ENCODE data around the gene KAZN.

KAZN gene

DNA sequence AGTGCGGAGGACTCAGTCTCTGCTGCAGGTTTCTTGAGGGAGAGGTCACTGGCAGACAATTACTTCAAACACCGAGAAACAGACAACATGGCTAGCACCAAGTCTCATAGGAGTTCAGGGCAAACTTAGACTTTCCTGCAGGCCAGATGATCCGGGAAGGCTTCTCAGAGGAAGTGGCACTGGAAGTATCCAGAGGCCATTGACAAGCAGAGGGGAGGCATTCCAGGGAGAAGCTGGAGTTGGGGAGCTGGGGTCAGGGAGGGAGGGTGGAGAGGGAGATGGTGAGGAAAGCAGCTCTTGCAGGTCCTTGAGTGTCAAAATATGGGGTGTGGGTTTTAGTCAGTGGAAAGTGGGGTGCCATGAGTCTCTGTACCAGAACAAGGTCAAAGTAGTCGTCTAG is 147.9 kb downstream of the KAZN start:
- no peak for DNase-seq

DNA sequence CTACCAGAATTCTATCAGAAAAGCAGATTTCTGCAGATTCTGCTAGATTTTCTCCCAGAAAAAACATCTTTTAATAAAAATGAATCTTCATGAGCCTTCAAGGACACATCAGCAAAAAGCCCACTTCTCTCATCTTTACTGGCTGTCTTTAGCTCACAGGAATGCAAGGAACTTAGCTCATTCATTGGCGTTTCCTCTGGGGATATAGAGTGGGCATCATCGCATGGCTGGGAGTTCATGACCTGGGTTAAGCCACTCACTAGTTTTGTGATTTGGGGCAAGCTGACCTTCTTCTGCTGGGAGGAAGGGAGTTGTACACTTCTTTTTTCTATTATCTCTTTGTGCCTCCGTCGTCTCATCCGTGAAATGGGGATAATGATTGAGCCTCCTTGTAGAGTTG is 149.7 kb downstream of the KAZN start:
- no peak for DNase-seq

DNA sequence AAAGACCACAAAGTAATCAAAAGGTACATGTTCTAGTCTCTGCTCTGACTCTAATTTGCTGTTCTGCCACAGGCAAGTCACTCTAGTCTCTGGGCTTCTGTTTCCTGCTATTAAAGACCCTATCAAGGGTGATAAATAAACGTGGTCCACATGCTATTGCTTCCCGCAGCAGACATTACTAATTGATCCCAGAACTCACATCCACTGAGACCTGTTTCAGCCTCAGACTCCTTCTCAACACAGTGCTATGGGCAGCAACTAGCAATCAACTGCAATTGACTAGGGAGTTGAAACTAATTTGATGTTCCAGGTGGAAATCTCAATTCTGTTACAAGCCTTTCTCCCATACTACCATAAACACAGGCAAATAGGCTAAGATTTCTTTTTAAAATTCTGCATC is 150.5 kb downstream of the KAZN start:
- DNase-seq, result no peak

DNA sequence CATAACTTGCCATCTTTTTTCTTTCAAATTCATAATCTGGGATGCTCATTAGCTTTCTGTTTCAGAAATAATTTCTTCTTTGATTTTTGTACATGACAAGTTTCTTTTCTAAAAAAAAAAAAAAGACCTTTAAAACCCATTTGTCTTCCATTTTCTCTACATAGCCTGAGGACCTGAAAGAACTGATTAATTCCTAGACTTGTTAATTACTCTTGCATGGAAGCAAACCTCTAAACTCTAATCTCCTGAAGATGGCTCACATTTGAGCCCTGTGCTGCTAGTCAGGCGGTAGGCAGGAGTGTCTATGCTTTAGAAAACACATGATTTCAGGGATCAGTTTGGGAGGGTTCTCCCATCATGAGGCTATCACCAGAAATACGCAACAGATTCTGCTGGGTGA is 152.0 kb downstream of the KAZN start:
- no peak for DNase-seq

DNA sequence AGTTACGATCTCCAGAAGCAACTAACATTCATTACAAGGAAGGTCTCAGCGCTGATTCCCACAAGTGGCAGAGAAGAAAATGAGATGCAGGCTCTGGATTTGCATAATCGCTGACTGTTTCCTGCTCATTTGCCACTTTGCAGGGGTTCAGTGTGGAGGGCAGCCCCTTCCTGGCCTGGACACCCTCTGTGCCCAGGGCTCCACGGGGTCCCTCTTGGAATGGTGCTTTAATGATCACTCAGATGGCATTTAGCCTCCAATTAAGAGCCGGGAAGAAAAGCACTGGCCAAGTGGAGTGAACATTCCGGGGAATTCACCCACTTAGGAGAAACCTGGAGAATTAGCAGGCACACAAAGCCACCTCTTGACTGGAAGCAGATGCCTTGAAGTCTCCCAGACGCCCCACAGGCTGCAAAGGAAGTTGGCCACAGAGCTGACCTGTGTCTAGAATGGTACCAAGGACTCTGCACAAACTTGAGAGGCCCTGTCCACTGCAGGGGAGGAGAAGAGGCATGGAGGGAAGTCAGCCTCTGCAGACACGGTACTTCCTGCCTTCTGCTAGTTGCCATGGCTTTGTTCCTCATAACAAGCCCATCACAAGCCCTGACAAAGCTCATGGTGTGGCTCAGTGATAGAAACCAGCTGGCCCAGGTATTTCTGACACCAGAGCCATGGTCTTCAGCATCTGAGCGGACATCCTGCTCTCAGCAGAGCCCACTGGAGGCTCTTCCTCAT is 157.2 kb downstream of the KAZN start:
- DNase-seq, result no peak

DNA sequence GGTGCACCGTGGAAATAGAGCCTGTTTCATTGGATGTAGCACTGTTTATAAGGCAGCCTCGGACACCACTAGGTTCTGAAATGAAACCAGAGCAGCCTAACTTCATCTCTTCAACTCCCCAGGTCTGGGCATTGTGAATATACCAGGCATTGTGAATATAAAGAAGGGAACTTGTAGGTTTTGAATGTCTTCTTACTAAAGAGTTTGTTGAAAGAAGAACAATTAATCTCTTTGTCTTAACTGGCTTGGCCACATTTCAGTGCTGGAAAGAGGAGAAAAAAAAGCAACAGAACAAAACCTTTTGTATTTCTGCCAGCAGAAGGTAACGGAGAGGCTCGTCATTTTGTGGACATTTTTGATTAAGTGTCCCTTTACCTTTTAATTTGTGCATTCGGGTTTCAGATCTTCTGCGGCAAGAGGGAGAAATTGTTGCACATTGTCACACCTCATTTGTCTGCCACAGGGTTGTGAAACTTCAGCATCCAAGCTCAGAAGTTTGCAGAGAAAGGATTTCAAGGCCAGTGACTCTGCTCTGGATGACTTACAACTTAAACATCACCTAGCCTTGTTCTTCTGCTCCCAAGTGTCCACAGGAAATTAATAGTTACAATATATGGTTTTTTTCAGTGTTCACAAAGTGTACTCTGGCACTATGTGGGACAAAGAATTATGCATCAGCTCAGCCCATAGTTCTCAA is 158.3 kb downstream of the KAZN start:
- DNase-seq, result no peak

DNA sequence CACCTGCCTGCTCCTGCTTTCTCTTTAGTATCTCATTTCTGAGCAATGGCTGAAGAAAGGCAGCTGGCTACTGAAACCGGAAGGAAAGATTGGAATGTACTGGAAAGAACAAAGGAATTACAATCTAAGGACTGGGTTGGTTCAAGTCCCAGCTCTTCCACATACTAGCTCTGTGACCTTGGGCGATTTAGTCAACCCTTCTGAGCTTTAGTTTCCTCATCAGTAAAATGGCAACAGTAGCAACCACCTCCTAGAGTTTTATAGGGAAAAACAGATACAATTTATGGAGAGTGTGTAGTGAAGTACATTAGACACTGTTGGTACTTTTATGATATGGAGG is 158.8 kb downstream of the KAZN start:
- DNase-seq, result no peak

DNA sequence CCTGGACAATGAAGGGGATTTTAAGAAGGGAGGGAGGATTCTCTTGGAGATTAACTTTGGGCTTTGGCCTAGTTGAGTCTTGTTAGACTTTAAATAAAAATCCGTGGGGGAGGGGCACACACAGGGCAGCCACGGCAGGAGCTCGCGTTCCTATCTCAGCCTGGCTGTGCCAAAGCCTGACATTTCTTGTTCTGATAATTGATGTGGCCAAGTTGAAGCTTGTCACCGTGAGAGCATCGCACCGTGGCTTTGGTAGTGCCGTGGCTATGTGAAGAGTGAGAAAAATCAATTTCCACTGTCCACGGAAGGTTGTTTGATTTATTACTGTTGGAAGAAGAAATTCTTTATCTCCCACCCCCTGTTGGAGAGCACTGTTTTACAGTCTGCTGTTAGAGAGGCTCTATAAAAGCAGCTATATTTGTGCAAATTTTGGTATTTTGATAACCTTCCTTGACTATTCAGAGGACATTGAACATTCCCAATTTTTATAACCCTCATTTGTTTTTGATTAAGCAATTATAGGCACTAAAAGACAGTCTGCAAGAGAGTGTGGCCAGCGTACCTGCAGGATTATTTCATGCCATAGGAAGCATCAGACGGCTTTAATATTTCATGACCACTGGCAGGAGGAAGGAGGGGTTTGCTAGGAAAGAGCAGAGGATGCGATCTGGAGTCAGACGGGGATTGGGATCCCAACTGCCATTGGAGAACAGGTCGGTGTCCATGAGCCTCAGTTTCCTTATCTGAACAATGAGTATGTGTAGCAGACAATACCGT is 160.7 kb downstream of the KAZN start:
- no peak for DNase-seq

DNA sequence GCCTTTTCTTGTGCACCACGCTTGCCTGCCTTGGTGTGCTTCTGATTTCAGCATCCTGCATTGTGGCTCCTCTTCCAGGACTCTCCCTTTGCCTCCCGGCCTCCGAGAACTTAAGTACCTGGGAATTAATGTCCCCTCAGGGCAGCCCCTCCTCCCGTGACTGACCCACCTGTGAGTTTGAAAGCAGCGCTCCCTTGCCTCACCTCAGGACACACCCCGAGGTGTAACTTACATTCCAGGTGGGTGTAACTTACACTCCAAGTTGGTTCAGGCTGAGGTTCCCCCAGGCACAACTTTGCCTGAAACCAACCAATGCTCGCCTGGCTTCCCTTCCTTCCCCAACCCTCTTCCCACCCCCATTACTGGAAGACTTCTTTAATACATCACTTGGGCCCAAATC is 161.4 kb downstream of the KAZN start:
- no peak for DNase-seq

DNA sequence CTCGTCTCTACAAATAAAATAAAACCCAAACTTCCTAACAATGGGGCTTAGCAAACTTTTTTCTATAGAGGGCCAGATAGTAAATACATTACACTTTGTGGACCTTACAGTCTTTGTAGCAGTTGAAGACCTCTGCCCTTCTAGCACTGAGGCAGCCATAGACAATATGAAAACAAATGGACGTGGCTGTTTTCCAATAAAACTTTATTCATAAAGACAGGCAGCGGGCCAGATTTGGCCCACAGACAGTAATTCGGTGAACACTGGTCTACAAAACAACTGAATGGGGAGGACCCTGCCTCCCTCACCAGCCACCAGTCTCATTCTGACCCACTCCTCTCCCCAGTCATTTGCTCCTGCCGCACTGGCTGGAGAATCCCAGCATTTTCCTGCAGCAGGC is 162.3 kb downstream of the KAZN start:
- DNase-seq, result no peak

DNA sequence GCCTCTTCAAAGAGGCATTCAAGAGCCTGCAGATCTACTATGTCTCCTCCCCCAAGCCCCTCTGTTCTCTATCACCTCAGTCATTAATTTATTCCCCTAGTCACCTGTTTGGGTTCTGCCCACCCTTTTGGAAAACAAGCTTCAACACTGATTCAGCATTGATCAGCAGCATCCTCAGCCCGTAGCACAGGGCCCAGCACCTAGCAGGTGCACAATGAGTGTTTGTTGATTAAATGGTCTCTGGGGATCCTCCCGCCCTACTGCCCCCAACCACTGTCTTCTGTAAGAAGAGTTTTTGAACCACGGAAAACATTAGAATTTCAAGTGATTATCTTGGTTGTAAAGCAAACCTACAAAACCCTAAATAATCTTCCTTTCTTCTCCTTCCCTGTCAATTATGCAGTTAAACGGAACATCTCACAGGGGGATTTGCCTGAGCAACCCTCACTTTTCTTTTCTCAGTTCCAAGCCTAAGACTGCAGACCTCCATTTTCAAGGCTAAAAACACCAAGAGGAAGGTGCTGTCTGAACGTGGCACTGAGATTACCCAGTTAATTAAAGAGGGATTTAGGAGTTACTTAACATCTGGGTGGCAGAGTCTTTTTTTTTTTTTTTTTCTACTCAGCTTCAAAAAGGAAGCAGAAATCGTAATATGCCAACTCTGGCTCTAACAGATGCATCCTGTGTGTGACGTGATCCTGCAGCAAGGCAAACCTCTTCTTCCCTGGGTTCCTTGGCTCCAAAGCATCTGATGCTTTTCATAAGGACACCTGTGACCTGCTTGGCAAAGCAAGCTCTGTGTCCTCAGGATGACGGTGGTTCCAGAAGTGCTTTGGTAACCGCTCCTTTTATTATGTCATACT is 163.0 kb downstream of the KAZN start:
- no peak for DNase-seq

DNA sequence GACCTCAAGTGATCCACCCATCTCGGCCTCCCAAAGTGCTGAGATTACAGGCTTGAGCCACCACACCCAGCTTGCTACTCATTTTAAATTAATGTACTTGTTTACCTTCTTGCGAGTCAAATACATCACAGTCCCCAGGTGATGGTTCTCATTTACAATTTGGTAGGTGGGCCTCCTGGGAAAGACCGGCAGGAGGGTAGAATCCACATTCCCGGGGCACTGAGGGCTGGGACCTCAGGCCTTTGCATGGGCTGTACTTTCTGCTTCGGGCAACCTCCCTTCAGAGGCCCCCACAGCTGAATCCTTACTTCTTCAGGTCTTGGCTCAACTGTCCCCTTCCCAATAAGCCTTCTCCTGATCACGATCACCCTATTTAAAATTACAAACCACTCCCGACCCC is 165.5 kb downstream of the KAZN start:
- no peak for DNase-seq

DNA sequence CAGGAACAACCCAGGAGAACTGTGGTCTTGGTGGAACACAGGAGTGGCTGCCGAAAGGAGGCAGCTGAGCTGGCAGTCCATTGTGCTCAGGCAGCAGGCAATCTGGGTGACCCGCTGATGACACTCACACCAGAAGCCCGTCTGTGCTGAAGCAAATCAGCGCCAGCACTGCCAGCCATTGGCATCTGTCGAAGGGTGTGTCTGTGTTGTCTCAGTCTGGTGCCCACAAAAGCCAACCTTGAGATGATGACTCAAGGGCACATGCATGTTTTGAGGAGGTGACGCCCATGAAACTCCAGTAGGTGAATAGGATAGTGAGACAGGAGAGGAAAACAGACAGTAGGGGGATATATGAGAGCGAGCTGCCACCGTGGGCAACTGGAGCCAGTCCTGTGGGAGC is 167.3 kb downstream of the KAZN start:
- no peak for DNase-seq

DNA sequence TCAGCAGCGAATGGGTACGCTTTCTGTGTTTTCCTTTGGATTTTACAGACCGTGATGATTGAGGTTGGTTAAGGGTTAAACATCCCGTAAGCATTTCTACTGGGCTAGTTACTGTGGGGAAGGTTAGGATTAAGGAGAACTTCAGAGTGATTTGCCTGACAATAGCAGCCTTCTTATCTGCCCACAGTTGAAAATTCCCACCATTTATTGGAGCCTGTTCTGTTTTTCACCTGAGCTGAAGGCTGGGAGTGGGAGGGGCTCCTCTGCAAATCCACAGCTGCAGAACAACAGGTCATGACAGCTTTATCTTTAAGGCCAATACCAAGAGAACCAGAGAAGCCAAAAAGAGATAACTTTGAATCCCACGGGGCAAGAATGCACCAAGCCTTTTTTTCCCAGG is 168.6 kb downstream of the KAZN start:
- DNase-seq, result no peak

DNA sequence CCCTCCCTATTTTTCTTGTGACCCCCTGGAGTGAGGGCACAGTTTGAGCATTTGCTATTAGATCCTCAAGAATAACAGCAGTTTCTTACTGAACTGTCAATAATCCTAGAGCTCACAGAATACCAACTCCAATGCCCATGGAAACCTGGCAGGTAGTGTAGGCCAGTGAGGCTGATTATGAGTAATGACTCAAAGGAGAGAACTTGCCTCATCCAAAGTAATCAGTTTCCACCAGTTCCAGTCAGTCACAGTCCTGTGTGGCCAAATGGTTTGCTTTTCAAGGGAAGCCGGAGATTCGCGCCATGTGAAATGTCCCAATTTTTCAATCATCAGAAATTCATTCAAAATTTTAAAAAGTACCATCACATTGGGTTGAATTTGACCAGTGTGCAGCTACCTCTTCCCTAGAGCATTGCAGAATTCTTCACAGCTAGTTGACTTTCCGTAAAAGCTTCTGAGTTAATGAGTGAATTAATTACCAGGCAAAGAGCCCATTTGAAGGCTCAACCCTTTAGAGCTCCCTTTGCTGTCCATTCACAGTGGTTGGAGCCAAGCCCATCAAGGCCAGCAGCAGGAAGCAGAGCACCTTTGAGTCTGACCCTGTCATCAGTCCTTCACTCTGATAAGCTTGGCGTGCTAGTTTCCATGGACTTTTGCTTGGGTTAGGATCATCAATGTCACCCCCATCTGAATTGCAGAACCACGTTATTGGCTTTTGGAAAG is 170.3 kb downstream of the KAZN start:
- DNase-seq, result no peak

DNA sequence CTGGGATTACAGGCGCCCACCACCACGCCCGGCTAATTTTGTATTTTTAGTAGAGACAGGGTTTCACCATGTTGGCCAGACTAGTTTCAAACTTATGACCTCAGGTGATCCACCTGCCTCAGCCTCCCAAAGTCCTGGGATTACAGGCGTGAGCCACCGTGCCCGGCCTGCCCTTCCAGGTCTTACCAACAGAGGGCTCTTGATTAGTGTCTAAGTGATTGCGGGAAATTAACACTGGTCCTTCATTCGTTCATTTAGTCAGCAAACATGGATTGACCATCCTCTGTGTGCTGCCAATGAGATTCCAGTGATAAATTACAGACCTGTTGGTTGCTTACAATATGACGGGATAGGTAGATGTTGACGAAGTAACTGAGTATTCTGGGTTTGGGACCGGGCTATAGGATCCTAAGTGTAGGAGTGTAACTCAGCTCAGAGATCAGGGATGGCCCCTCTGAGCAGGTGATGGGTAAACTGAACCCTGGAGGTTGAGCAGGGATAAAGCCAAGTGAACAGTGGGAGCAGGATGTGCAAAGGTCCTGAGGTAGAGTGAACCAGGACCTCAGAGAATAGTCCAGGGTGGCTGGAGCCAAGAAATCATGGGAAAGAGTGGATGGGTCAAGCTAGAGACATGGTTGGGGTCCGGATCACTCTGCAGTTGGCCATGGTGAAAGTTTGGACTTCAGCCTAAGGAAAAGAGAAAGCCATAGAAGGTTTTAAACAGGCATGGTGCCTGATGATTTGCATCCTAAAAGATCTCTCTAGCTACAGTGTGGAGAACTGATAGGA is 171.2 kb downstream of the KAZN start:
- DNase-seq, result no peak

DNA sequence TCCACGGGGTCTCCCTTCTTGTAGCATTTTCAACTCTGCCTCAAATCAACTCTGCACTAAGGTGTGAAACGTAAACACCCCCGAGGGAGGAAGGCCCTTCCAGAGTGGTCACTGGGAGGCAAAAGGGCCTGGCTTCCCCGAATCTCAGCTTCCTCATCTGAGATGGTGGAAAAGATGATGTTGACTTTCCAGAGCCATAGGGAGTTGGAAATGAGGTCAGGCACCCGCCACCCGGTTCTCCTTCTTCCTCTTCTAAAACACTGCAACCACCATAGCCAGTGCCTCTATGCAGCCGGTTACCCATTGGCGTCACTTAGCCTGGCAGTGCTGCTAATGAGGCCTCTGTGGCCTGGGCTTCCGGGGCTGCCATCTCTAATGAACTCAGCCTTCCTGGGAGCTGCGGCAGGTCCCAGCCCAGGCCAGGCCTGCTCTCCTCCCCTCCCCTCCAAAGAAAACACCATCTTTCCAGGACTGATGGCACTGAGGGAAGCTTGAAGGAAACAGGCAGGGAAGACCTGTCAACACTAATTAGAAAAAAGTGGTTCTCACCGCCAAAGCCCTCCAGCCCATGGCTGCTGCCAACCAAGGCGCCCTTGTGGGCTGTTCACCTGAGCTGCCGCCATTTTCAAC is 175.0 kb downstream of the KAZN start:
- no peak for DNase-seq

DNA sequence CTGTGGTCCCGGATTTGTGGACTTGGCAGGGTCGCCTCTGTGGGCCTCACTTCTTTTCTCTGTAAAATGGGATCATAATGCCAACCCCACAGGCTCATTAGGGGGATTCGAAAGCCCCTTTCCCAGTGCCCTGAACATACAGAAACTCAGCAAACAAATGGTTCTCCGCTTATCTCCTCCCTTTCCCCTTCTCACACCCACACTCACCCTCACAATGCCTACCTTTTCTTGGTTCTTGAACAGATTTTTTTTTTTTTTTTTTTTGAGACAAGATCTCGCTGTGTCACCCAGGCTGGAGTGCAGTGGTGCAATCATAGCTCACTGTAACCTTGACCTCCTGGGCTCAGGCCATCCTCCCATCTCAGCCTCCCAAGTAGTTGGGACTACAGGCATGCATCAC is 175.7 kb downstream of the KAZN start:
- no peak for DNase-seq

DNA sequence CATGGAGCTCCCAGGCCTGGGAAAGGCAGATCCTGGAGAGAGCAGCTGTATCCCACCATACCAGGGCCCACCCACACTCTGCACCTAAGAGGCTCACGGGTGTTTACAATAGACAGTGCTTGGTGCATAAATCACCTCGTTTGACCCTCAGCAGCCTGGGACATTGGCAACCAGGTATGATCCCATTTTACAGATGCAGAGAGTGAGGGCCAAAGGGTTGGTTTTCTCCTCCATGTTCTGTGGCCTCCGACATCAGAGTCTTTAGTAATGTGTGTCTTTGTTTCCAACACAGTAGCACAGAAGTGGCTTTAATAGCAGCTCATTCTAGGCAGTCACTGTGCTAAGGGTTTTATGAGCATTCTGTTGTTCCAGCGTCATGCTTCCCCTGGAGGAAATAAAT is 176.5 kb downstream of the KAZN start:
- DNase-seq, result no peak

DNA sequence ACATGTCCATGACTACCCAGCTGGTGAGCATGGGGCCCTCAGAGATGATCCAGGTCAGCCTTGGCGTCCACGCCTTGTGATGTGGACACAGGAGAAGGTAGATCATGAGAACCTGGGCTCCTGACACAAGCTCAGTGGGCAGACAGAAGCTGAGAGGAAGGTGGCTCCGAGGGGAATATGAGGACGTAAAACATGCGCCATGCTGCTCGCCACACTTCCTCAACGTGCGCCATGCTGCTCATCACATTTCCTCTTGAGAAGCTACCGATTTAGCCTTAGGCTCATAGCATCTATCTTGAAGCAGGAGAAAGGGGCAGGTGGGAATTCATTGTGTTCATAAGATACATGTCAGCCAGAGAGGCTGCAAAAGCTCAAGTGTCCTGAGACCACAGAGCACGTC is 176.9 kb downstream of the KAZN start:
- no peak for DNase-seq

Data from fibroblast of upper back skin (primary cell).